WI38 (cell line): Measurements from ENCODE around the gene THUMPD2.

Source experiments
- H3K4me3 ChIP-seq: 2 replicates; pipeline ENCODE4 v1.5.1; 2011; ENCODE audit warnings: low read depth, mild to moderate bottlenecking, control low read depth, low read length
- TF ChIP-seq, protein P1 (sequence below): IDR thresholded peaks from 2 replicates; pipeline ENCODE4 v1.5.1; 2012; ENCODE audit warnings: low read depth, mild to moderate bottlenecking, control low read depth, low read length

Gene THUMPD2

GRCh38 chr2:39686456-39686855, 92.6 kb downstream of the THUMPD2 start:
- TF ChIP-seq, protein P1, sequence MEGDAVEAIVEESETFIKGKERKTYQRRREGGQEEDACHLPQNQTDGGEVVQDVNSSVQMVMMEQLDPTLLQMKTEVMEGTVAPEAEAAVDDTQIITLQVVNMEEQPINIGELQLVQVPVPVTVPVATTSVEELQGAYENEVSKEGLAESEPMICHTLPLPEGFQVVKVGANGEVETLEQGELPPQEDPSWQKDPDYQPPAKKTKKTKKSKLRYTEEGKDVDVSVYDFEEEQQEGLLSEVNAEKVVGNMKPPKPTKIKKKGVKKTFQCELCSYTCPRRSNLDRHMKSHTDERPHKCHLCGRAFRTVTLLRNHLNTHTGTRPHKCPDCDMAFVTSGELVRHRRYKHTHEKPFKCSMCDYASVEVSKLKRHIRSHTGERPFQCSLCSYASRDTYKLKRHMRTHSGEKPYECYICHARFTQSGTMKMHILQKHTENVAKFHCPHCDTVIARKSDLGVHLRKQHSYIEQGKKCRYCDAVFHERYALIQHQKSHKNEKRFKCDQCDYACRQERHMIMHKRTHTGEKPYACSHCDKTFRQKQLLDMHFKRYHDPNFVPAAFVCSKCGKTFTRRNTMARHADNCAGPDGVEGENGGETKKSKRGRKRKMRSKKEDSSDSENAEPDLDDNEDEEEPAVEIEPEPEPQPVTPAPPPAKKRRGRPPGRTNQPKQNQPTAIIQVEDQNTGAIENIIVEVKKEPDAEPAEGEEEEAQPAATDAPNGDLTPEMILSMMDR, result no peak
- no peak overlapping the region for H3K4me3 ChIP-seq
